Stimulated activated CD8-positive, alpha-beta memory T cell treated with anti-CD3 and anti-CD28 coated beads, Interleukin-4, amount 100 ng/mL, for 4 hours (primary cell): ENCODE data around the gene MOB3A.
A peak's percentile ranks its signal among the peaks of the same experiment; 100 is the strongest.
"Not testable (repeated sequence)": the region's sequence is repeated elsewhere in the genome, so short reads cannot be mapped to it uniquely, and the experiment has no call there.

ENCODE experiments used
- DNase-seq, 2 donors: peaks; one replicate each; pipeline ENCODE4 v3.0.0-alpha.2; 2020; ENCODE audit warnings: low read depth in 2 of 2, low spot score in 1 of 2

Gene MOB3A

GRCh38 chr19:2096034-2096479, at the start of gene MOB3A:
Gene MOB3A, minus strand, starts transcription at chr19:2096326. Its CDS starts 17,766 bp downstream, at chr19:2078560.
- DNase-seq = peak; percentile 65 to 70

GRCh38 chr19:2145831-2146241, 49.7 kb upstream of the MOB3A start:
- DNase-seq = no peak

- no peak for DNase-seq
These were observed 48.1 kb upstream of the MOB3A start for GRCh38 chr19:2144190-2144589.

- no peak for DNase-seq
These were observed 46.2 kb upstream of the MOB3A start for GRCh38 chr19:2142173-2142829.

GRCh38 chr19:2140138-2140569, 44.0 kb upstream of the MOB3A start:
- DNase-seq = no peak

- no peak for DNase-seq
These were observed 43.4 kb upstream of the MOB3A start for GRCh38 chr19:2139385-2140137.

- DNase-seq = no peak
These were observed 42.1 kb upstream of the MOB3A start for GRCh38 chr19:2138061-2138728.

GRCh38 chr19:2136796-2137195, 40.7 kb upstream of the MOB3A start:
- DNase-seq = no peak

- no peak for DNase-seq
These were observed 39.6 kb upstream of the MOB3A start for GRCh38 chr19:2135474-2136402.

GRCh38 chr19:2132731-2133490, 36.8 kb upstream of the MOB3A start:
- no peak for DNase-seq

- DNase-seq = no peak
These were observed 36.1 kb upstream of the MOB3A start for GRCh38 chr19:2132191-2132590.

- DNase-seq = not testable (repeated sequence)
These were observed 35.2 kb upstream of the MOB3A start for GRCh38 chr19:2131012-2131975.

GRCh38 chr19:2129892-2130770, 34.0 kb upstream of the MOB3A start:
- no peak for DNase-seq

GRCh38 chr19:2129486-2129885, 33.4 kb upstream of the MOB3A start:
- DNase-seq = no peak

- DNase-seq = no peak
These were observed 32.9 kb upstream of the MOB3A start for GRCh38 chr19:2129022-2129421.

- DNase-seq = not testable (repeated sequence)
These were observed 32.1 kb upstream of the MOB3A start for GRCh38 chr19:2128252-2128651.

- DNase-seq = no peak
These were observed 31.6 kb upstream of the MOB3A start for GRCh38 chr19:2127758-2128157.
